Body of pancreas (tissue), 4 donors: ENCODE results near the gene SUMO4. TPM values are rescaled to one million over a fixed set of nuclear protein-coding genes. Genes with fewer than 3 reads are reported as not detected.

Experiments used
- ATAC-seq: fragments of 150-250 bp; one replicate; pipeline ENCODE4 v1.9.1; 2016
- DNase-seq, 4 donors: peaks; one replicate each; pipeline ENCODE4 v3.0.0-alpha.2; 2019
- H3K27ac ChIP-seq, 4 donors: fragments of 200-600 bp; sonication (generic); 1 replicate in 3 of 4; 2 replicates in 1 of 4; pipeline versions ENCODE4 v1.5.1 to v1.6.1; 2016 to 2019; ENCODE audit warnings: mild to moderate bottlenecking in 1 of 4, mixed read lengths in 1 of 4, moderate library complexity in 1 of 4
- H3K27me3 ChIP-seq, 2 donors: fragments of 200-600 bp; sonication (generic); one replicate each; pipeline ENCODE4 v1.6.0; 2016; ENCODE audit warnings: mild to moderate bottlenecking in 1 of 2
- H3K36me3 ChIP-seq, 2 donors: fragments of 200-600 bp; sonication (generic); replicated peaks in 1 of 2; 2 replicates each; pipeline ENCODE4 v1.5.1; 2016; ENCODE audit warnings: low read depth in 2 of 2; ENCODE audit not compliant: insufficient read depth in 1 of 2
- H3K4me1 ChIP-seq: fragments of 200-600 bp; sonication (generic); one replicate; pipeline ENCODE4 v1.6.0; 2016
- H3K4me3 ChIP-seq, 2 donors: fragments of 200-600 bp; sonication (generic); 1 replicate in 1 of 2; 2 replicates in 1 of 2; pipeline ENCODE4 v1.5.1; 2016 to 2019
- H3K9me3 ChIP-seq, 3 donors: fragments of 200-600 bp; sonication (generic); 1 replicate in 2 of 3; 2 replicates in 1 of 3; pipeline ENCODE4 v1.5.1; 2016
- POLR2A ChIP-seq, 3 donors: fragments of 450-650 bp; IDR thresholded peaks; one replicate each; pipeline ENCODE4 v1.6.1; 2016; ENCODE audit warnings: antibody characterized with exemption in 3 of 3, mild to moderate bottlenecking in 2 of 3
- WGBS, 2 donors: methylation state at CpG; one replicate each; pipeline ENCODE4 v1.1.5; 2017; 5-methylcytosine and 5-hydroxymethylcytosine counted together
- intact Hi-C: fragments of 100-400 bp; cut with DNase I; formaldehyde crosslinking; loops from one replicate; pipeline ENCODE4 v1.15.1; 2023
- total RNA-seq, 2 donors: library from RNA; depleted of rRNA; stranded (reverse); fragments of >200 nt; gene quantifications; one replicate each; pipeline ENCODE4 v1.1.0, GENCODE V29; 2016
- TF ChIP-seq, protein P1 (sequence below), 7 experiments: fragments of 450-650 bp in 4 of 7; fragments of 200-600 bp in 3 of 7; sonication (generic) in 3 of 7; IDR thresholded peaks; one replicate each; pipeline ENCODE4 v1.5.1; 2016 to 2019; ENCODE audit warnings: antibody characterized with exemption in 7 of 7

Gene SUMO4
- total RNA-seq, 2 donors from 2014 or later: 1.3 TPM; not detected in 1

- TF ChIP-seq POLR2A (IDR thresholded peaks at IDR 0.05): no peak
- TF ChIP-seq, protein P1, sequence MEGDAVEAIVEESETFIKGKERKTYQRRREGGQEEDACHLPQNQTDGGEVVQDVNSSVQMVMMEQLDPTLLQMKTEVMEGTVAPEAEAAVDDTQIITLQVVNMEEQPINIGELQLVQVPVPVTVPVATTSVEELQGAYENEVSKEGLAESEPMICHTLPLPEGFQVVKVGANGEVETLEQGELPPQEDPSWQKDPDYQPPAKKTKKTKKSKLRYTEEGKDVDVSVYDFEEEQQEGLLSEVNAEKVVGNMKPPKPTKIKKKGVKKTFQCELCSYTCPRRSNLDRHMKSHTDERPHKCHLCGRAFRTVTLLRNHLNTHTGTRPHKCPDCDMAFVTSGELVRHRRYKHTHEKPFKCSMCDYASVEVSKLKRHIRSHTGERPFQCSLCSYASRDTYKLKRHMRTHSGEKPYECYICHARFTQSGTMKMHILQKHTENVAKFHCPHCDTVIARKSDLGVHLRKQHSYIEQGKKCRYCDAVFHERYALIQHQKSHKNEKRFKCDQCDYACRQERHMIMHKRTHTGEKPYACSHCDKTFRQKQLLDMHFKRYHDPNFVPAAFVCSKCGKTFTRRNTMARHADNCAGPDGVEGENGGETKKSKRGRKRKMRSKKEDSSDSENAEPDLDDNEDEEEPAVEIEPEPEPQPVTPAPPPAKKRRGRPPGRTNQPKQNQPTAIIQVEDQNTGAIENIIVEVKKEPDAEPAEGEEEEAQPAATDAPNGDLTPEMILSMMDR (IDR thresholded peaks at IDR 0.05): no peak
- no peaks in the 10 kb centered on the region for H3K27me3 ChIP-seq
- intact Hi-C loops: loop anchor here (5.0 kb wide), 2 partner anchors 343 to 398 kb away; no protein-coding TSS in a partner anchor
- WGBS, 2 donors: 78 to 91% methylated on average over 8 of the region's 8 CpGs
- DNase-seq (no peak), ATAC-seq (no peak)
- H3K9me3 ChIP-seq: no peaks in the 10 kb centered on the region
- H3K4me3 ChIP-seq: no peak overlapping the region
- H3K36me3 ChIP-seq: no peaks in the 10 kb centered on the region
- H3K27ac ChIP-seq: no peak overlapping the region
- H3K4me1 ChIP-seq: peaks cover 6% of the 10 kb centered on the region
Observed at GRCh38 chr6:149425224-149425623, 25.2 kb downstream of the SUMO4 start.

GRCh38 chr6:149425754-149426153 lies 25.7 kb downstream of the SUMO4 start:
- Histone ChIP-seq H3K4me3 (no peak overlapping the region), H3K4me1 (peaks cover 6% of the 10 kb centered on the region), H3K9me3 (no peaks in the 10 kb centered on the region), H3K27me3 (no peaks in the 10 kb centered on the region), H3K36me3 (no peaks in the 10 kb centered on the region), H3K27ac (no peak overlapping the region)
- ATAC-seq: no peak
- 91 to 94% methylated on average over 5 of the region's 5 CpGs for WGBS, 2 donors
- no peak for DNase-seq
- TF ChIP-seq POLR2A (IDR thresholded peaks at IDR 0.05): no peak
- TF ChIP-seq, protein P1 (IDR thresholded peaks at IDR 0.05): no peak
- intact Hi-C loops: loop anchor here (5.0 kb wide), 2 partner anchors 343 to 398 kb away; no protein-coding TSS in a partner anchor

DNA sequence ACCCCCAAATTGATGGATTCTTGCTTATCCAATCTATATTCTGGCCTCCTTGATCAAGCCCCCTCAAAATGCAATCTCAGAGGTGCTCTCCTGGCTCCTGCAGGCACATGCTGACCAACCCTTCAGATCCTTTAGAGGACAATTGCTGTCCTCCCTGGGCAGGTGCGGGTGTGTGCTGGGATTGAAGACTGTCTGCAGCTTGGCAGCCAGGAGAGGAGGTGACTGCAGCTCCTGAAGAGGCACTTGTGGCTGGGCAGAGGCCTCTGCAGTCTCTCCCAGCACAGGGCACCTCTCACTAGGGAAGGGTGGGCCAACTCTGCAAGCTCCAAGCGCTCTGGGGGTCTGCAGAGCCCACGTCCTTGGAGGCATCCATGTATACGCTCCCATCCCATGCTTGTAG lies 28.5 kb downstream of the SUMO4 start:
- intact Hi-C loops: loop anchor here (5.0 kb wide), 2 partner anchors 346 to 401 kb away; no protein-coding TSS in a partner anchor
- Histone ChIP-seq H3K36me3 (no peaks in the 10 kb centered on the region), H3K4me3 (no peak overlapping the region), H3K27ac (no peak overlapping the region), H3K27me3 (no peaks in the 10 kb centered on the region), H3K9me3 (no peaks in the 10 kb centered on the region), H3K4me1 (peaks cover 6% of the 10 kb centered on the region)
- TF ChIP-seq POLR2A (IDR thresholded peaks at IDR 0.05): no peak
- TF ChIP-seq, protein P1 (IDR thresholded peaks at IDR 0.05): no peak
- DNase-seq (no peak), ATAC-seq (no peak)
- 89 to 96% methylated on average over 4 of the region's 4 CpGs for WGBS, 2 donors

- TF ChIP-seq, protein P1 (IDR thresholded peaks at IDR 0.05): no peak
- TF ChIP-seq POLR2A (IDR thresholded peaks at IDR 0.05): no peak
- Histone ChIP-seq H3K4me1 (peaks cover 2% of the 10 kb centered on the region), H3K36me3 (no peaks in the 10 kb centered on the region), H3K4me3 (no peak overlapping the region), H3K9me3 (no peaks in the 10 kb centered on the region), H3K27ac (no peak overlapping the region), H3K27me3 (no peaks in the 10 kb centered on the region)
- no peak for ATAC-seq
- intact Hi-C loops: loop anchor here (5.0 kb wide), 2 partner anchors 347 to 402 kb away; no protein-coding TSS in a partner anchor
- no peak for DNase-seq
- 84 to 89% methylated on average over 26 of the region's 26 CpGs for WGBS, 2 donors
Observed at GRCh38 chr6:149429427-149430360, 29.6 kb downstream of the SUMO4 start.
